Activated naive CD8-positive, alpha-beta T cell (primary cell): Measurements from ENCODE around the gene BICC1.
A peak's percentile ranks its signal among the peaks of the same experiment; 100 is the strongest.

Source experiments
- H3K27ac Mint-ChIP-seq: one replicate; pipeline ENCODE4 v1.8.0; 2021; ENCODE audit warnings: mixed read lengths
- H3K27me3 Mint-ChIP-seq: one replicate; pipeline ENCODE4 v1.8.0; 2021; ENCODE audit warnings: mixed read lengths
- H3K36me3 Mint-ChIP-seq: one replicate; pipeline ENCODE4 v1.8.0; 2021; ENCODE audit warnings: mixed read lengths
- H3K4me1 Mint-ChIP-seq: one replicate; pipeline ENCODE4 v1.8.0; 2021; ENCODE audit warnings: low read depth, mixed read lengths
- H3K4me3 Mint-ChIP-seq: one replicate; pipeline ENCODE4 v1.8.0; 2021; ENCODE audit warnings: mild to moderate bottlenecking, mixed read lengths
- H3K9me3 Mint-ChIP-seq: one replicate; pipeline ENCODE4 v1.8.0; 2021; ENCODE audit warnings: low read depth, mixed read lengths

Gene BICC1

GRCh38 chr10:58661902-58662301 is 149.2 kb downstream of the BICC1 start:
- Mint-ChIP-seq H3K9me3 (peaks cover 11% of the 10 kb centered on the region), H3K4me3 (no peak overlapping the region), H3K27ac (no peak overlapping the region), H3K4me1 (peaks cover 16% of the 10 kb centered on the region), H3K36me3 (peaks cover 3% of the 10 kb centered on the region), H3K27me3 (no peaks in the 10 kb centered on the region)

- Mint-ChIP-seq H3K4me3 (no peak overlapping the region), H3K36me3 (peaks cover 3% of the 10 kb centered on the region), H3K9me3 (peaks cover 11% of the 10 kb centered on the region), H3K4me1 (peaks cover 16% of the 10 kb centered on the region), H3K27ac (no peak overlapping the region), H3K27me3 (no peaks in the 10 kb centered on the region)
These were observed 149.6 kb downstream of the BICC1 start for GRCh38 chr10:58662314-58662713.

- Mint-ChIP-seq H3K36me3 (peaks cover 3% of the 10 kb centered on the region), H3K27me3 (no peaks in the 10 kb centered on the region), H3K9me3 (peaks cover 11% of the 10 kb centered on the region), H3K4me3 (no peak overlapping the region), H3K27ac (no peak overlapping the region), H3K4me1 (peaks cover 19% of the 10 kb centered on the region)
These were observed 152.7 kb downstream of the BICC1 start for GRCh38 chr10:58665361-58665760.

GRCh38 chr10:58666024-58666423 is 153.4 kb downstream of the BICC1 start:
- no peak overlapping the region for H3K27ac Mint-ChIP-seq
- H3K4me3 Mint-ChIP-seq, result peak overlapping the region; percentile 55
- H3K36me3 Mint-ChIP-seq, result peaks cover 3% of the 10 kb centered on the region
- peaks cover 14% of the 10 kb centered on the region for H3K4me1 Mint-ChIP-seq
- H3K9me3 Mint-ChIP-seq, result peaks cover 11% of the 10 kb centered on the region
- no peaks in the 10 kb centered on the region for H3K27me3 Mint-ChIP-seq

GRCh38 chr10:58667658-58668310 is 155.1 kb downstream of the BICC1 start:
- H3K4me1 Mint-ChIP-seq, result peaks cover 12% of the 10 kb centered on the region
- no peak overlapping the region for H3K27ac Mint-ChIP-seq
- H3K36me3 Mint-ChIP-seq, result peaks cover 3% of the 10 kb centered on the region
- no peak overlapping the region for H3K4me3 Mint-ChIP-seq
- H3K27me3 Mint-ChIP-seq, result no peaks in the 10 kb centered on the region
- peaks cover 11% of the 10 kb centered on the region for H3K9me3 Mint-ChIP-seq

- H3K4me3 Mint-ChIP-seq, result no peak overlapping the region
- no peak overlapping the region for H3K27ac Mint-ChIP-seq
- H3K4me1 Mint-ChIP-seq, result no peaks in the 10 kb centered on the region
- H3K27me3 Mint-ChIP-seq, result peaks cover 9% of the 10 kb centered on the region
- H3K9me3 Mint-ChIP-seq, result no peaks in the 10 kb centered on the region
- no peaks in the 10 kb centered on the region for H3K36me3 Mint-ChIP-seq
These were observed 160.2 kb downstream of the BICC1 start for GRCh38 chr10:58672845-58673244.

- H3K27me3 Mint-ChIP-seq, result peaks cover 9% of the 10 kb centered on the region
- no peaks in the 10 kb centered on the region for H3K9me3 Mint-ChIP-seq
- H3K4me1 Mint-ChIP-seq, result no peaks in the 10 kb centered on the region
- no peaks in the 10 kb centered on the region for H3K36me3 Mint-ChIP-seq
- no peak overlapping the region for H3K27ac Mint-ChIP-seq
- no peak overlapping the region for H3K4me3 Mint-ChIP-seq
These were observed 161.6 kb downstream of the BICC1 start for GRCh38 chr10:58674251-58674650.

- H3K4me3 Mint-ChIP-seq, result no peak overlapping the region
- H3K36me3 Mint-ChIP-seq, result no peaks in the 10 kb centered on the region
- H3K4me1 Mint-ChIP-seq, result no peaks in the 10 kb centered on the region
- H3K27me3 Mint-ChIP-seq, result peaks cover 9% of the 10 kb centered on the region
- no peaks in the 10 kb centered on the region for H3K9me3 Mint-ChIP-seq
- H3K27ac Mint-ChIP-seq, result no peak overlapping the region
These were observed 162.6 kb downstream of the BICC1 start for GRCh38 chr10:58675321-58675720.

- Mint-ChIP-seq H3K27ac (no peak overlapping the region), H3K4me3 (no peak overlapping the region), H3K4me1 (no peaks in the 10 kb centered on the region), H3K27me3 (peaks cover 1% of the 10 kb centered on the region), H3K36me3 (peaks cover 2% of the 10 kb centered on the region), H3K9me3 (peaks cover 23% of the 10 kb centered on the region)
These were observed 178.9 kb downstream of the BICC1 start for GRCh38 chr10:58691528-58691927.

GRCh38 chr10:58693919-58694318 is 181.2 kb downstream of the BICC1 start:
- no peaks in the 10 kb centered on the region for H3K4me1 Mint-ChIP-seq
- peaks cover 4% of the 10 kb centered on the region for H3K27me3 Mint-ChIP-seq
- H3K4me3 Mint-ChIP-seq, result no peak overlapping the region
- H3K9me3 Mint-ChIP-seq, result peaks cover 23% of the 10 kb centered on the region
- no peak overlapping the region for H3K27ac Mint-ChIP-seq
- H3K36me3 Mint-ChIP-seq, result peaks cover 2% of the 10 kb centered on the region

GRCh38 chr10:58695022-58695421 is 182.3 kb downstream of the BICC1 start:
- peaks cover 4% of the 10 kb centered on the region for H3K27me3 Mint-ChIP-seq
- H3K27ac Mint-ChIP-seq, result no peak overlapping the region
- H3K4me1 Mint-ChIP-seq, result no peaks in the 10 kb centered on the region
- no peak overlapping the region for H3K4me3 Mint-ChIP-seq
- H3K9me3 Mint-ChIP-seq, result peaks cover 23% of the 10 kb centered on the region
- H3K36me3 Mint-ChIP-seq, result peaks cover 2% of the 10 kb centered on the region

- Mint-ChIP-seq H3K36me3 (peaks cover 2% of the 10 kb centered on the region), H3K9me3 (peaks cover 10% of the 10 kb centered on the region), H3K27me3 (peaks cover 4% of the 10 kb centered on the region), H3K27ac (no peak overlapping the region), H3K4me3 (no peak overlapping the region), H3K4me1 (no peaks in the 10 kb centered on the region)
These were observed 184.1 kb downstream of the BICC1 start for GRCh38 chr10:58696736-58697135.

GRCh38 chr10:58697691-58698090 is 185.0 kb downstream of the BICC1 start:
- peaks cover 5% of the 10 kb centered on the region for H3K9me3 Mint-ChIP-seq
- peaks cover 3% of the 10 kb centered on the region for H3K27me3 Mint-ChIP-seq
- no peak overlapping the region for H3K4me3 Mint-ChIP-seq
- no peaks in the 10 kb centered on the region for H3K36me3 Mint-ChIP-seq
- H3K4me1 Mint-ChIP-seq, result no peaks in the 10 kb centered on the region
- no peak overlapping the region for H3K27ac Mint-ChIP-seq

- peaks cover 3% of the 10 kb centered on the region for H3K27me3 Mint-ChIP-seq
- no peak overlapping the region for H3K4me3 Mint-ChIP-seq
- no peaks in the 10 kb centered on the region for H3K4me1 Mint-ChIP-seq
- no peak overlapping the region for H3K27ac Mint-ChIP-seq
- H3K36me3 Mint-ChIP-seq, result no peaks in the 10 kb centered on the region
- peaks cover 3% of the 10 kb centered on the region for H3K9me3 Mint-ChIP-seq
These were observed 186.2 kb downstream of the BICC1 start for GRCh38 chr10:58698777-58699356.

- Mint-ChIP-seq H3K4me3 (no peak overlapping the region), H3K27ac (no peak overlapping the region), H3K4me1 (no peaks in the 10 kb centered on the region), H3K36me3 (no peaks in the 10 kb centered on the region), H3K9me3 (no peaks in the 10 kb centered on the region), H3K27me3 (peaks cover 3% of the 10 kb centered on the region)
These were observed 187.9 kb downstream of the BICC1 start for GRCh38 chr10:58700591-58700990.
